HuH-7 (cell line): ENCODE measurements around the gene BEST2.
A peak's percentile ranks its signal among the peaks of the same experiment; 100 is the strongest.

Experiments
- DNase-seq: peaks from one replicate; pipeline ENCODE4 v3.0.0; 2011; ENCODE audit warnings: low spot score

The BEST2 gene

GRCh38 chr19:12769689-12770088, 18.1 kb downstream of the BEST2 start:
- DNase-seq = no peak

- DNase-seq = no peak
These were observed 19.3 kb downstream of the BEST2 start for GRCh38 chr19:12770922-12771321.

- no peak for DNase-seq
These were observed 20.7 kb downstream of the BEST2 start for GRCh38 chr19:12772323-12772722.

GRCh38 chr19:12773571-12773970, 22.0 kb downstream of the BEST2 start:
- DNase-seq = no peak

- no peak for DNase-seq
These were observed 23.3 kb downstream of the BEST2 start, which contains the start of gene HOOK2 for GRCh38 chr19:12774588-12775555. TSS of gene HOOK2 (minus strand) at chr19:12775552. CDS start at chr19:12775449, 103 bp downstream.

- peak; percentile 82 for DNase-seq
These were observed 25.8 kb downstream of the BEST2 start for GRCh38 chr19:12777217-12778016.

GRCh38 chr19:12778017-12778904, 26.7 kb downstream of the BEST2 start:
- peak; percentile 67 for DNase-seq

GRCh38 chr19:12778905-12779161, 27.2 kb downstream of the BEST2 start:
- no peak for DNase-seq

GRCh38 chr19:12779162-12779993, 27.8 kb downstream of the BEST2 start:
- no peak for DNase-seq

- no peak for DNase-seq
These were observed 30.5 kb downstream of the BEST2 start for GRCh38 chr19:12782174-12782423.

GRCh38 chr19:12782424-12783290, 31.1 kb downstream of the BEST2 start:
- DNase-seq = peak; percentile 64

GRCh38 chr19:12783291-12783848, 31.8 kb downstream of the BEST2 start:
- no peak for DNase-seq

GRCh38 chr19:12783849-12784393, 32.3 kb downstream of the BEST2 start:
- DNase-seq = no peak

GRCh38 chr19:12784394-12784870, 32.8 kb downstream of the BEST2 start:
- DNase-seq = no peak

- DNase-seq = no peak
These were observed 33.4 kb downstream of the BEST2 start for GRCh38 chr19:12784871-12785430.

GRCh38 chr19:12785431-12786031, 33.9 kb downstream of the BEST2 start:
- DNase-seq = no peak

- no peak for DNase-seq
These were observed 34.7 kb downstream of the BEST2 start for GRCh38 chr19:12786141-12786870.

- DNase-seq = no peak
These were observed 35.4 kb downstream of the BEST2 start for GRCh38 chr19:12786952-12787351.
